A673 (cell line): ENCODE results near the gene TNFSF8. TPM values are rescaled to one million over a fixed set of nuclear protein-coding genes. Genes with fewer than 3 reads are reported as not detected.

Experiments
- BruUV-seq: library from RNA; stranded (reverse); fragments of 400-500 nt; replicated peaks from 2 replicates; lab custom pipeline; 2021; lab: Mats Ljungman, UMichigan
- CTCF ChIA-PET: fragments of 300-600 bp; sonication (Branson Sonifier 250); formaldehyde crosslinking; loops from one replicate; lab custom pipeline; 2022; ENCODE audit warnings: antibody characterized with exemption; lab: Charles Lee
- POLR2A ChIA-PET: fragments of 300-600 bp; sonication (Branson Sonifier 250); formaldehyde crosslinking; loops from one replicate; lab custom pipeline; 2022; ENCODE audit warnings: antibody characterized with exemption; ENCODE audit not compliant: low non-redundant PET; lab: Charles Lee
- DNase-seq: peaks from one replicate; pipeline ENCODE4 v3.0.0-alpha.2; 2015; ENCODE audit warnings: low spot score
- H3K27ac ChIP-seq: fragments of 200-600 bp; sonication (generic); 2 replicates; pipeline ENCODE4 v1.5.1; 2016; ENCODE audit warnings: mixed run types, low read depth, mild to moderate bottlenecking, mixed read lengths, antibody characterized with exemption, low read length; ENCODE audit not compliant: poor library complexity, severe bottlenecking
- H3K27me3 ChIP-seq: fragments of 200-600 bp; sonication (generic); replicated peaks from 2 replicates; pipeline ENCODE4 v1.6.1; 2017; ENCODE audit warnings: mixed run types, low read depth, mild to moderate bottlenecking, mixed read lengths, antibody characterized with exemption, low read length; ENCODE audit not compliant: insufficient read depth, poor library complexity
- H3K36me3 ChIP-seq: fragments of 200-600 bp; sonication (generic); 2 replicates; pipeline ENCODE4 v1.6.1; 2016; ENCODE audit warnings: mixed run types, mild to moderate bottlenecking, mixed read lengths, antibody characterized with exemption, low read length; ENCODE audit not compliant: insufficient read depth, poor library complexity, severe bottlenecking
- H3K4me1 ChIP-seq: fragments of 200-600 bp; sonication (generic); 2 replicates; pipeline ENCODE4 v1.6.1; 2017; ENCODE audit warnings: mixed run types, mild to moderate bottlenecking, mixed read lengths, antibody characterized with exemption, low read length; ENCODE audit not compliant: insufficient read depth, poor library complexity, severe bottlenecking
- H3K4me3 ChIP-seq: fragments of 200-600 bp; sonication (generic); 2 replicates; pipeline ENCODE4 v1.5.1; 2016; ENCODE audit warnings: low read depth, mixed run types, mild to moderate bottlenecking, mixed read lengths, low read length; ENCODE audit not compliant: poor library complexity, severe bottlenecking
- H3K9me3 ChIP-seq: fragments of 200-600 bp; sonication (generic); 2 replicates; pipeline ENCODE4 v1.6.1; 2016; ENCODE audit warnings: mixed run types, low read depth, mild to moderate bottlenecking, mixed read lengths, antibody characterized with exemption, low read length; ENCODE audit not compliant: poor library complexity, severe bottlenecking
- EZH2 ChIP-seq: fragments of 200-600 bp; sonication (generic); IDR thresholded peaks from 2 replicates; pipeline ENCODE4 v1.6.1; 2017; ENCODE audit warnings: borderline replicate concordance, low read depth, mild to moderate bottlenecking, mixed read lengths, antibody characterized with exemption, low read length; ENCODE audit not compliant: poor library complexity, severe bottlenecking
- intact Hi-C: fragments of 100-400 bp; cut with micrococcal nuclease; formaldehyde crosslinking; loops from one replicate; pipeline ENCODE4 v1.10.0; 2022; ENCODE audit not compliant: unreplicated experiment
- total RNA-seq: library from RNA; stranded (reverse); gene quantifications from 2 replicates; pipeline ENCODE4 v1.2.3, GENCODE V29; 2021
- TF ChIP-seq, protein P1 (sequence below): fragments of 300-800, 200-600 bp; sonication (generic); conservative IDR thresholded peaks from 2 replicates; pipeline ENCODE4 v1.5.1; 2017; ENCODE audit warnings: low read depth, mild to moderate bottlenecking, antibody characterized with exemption, low read length, moderate library complexity, mixed read lengths

Gene TNFSF8
- total RNA-seq, 1 experiment from 2014 or later = not detected

DNA sequence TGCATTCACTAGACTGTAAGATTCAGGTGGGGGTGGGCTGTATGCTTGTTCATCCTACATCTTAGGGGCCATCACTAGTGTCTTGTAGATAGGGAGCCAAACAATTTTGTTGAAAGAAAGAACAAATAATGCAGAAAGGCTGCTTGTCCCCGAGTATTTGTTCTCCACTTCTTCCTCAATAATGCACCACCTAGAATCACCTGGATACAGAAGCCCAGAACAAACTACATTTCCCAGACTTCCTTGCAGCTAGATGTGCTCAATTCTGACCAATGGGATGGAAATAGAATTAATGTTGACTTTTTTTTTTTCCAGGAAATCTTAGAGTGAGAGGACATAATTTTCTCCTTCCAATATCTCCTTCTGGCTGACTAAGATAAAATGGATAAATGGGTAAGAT is 38.9 kb upstream of the TNFSF8 start:
- BruUV-seq = no TSS peak
- H3K27ac ChIP-seq = no peak overlapping the region

DNA sequence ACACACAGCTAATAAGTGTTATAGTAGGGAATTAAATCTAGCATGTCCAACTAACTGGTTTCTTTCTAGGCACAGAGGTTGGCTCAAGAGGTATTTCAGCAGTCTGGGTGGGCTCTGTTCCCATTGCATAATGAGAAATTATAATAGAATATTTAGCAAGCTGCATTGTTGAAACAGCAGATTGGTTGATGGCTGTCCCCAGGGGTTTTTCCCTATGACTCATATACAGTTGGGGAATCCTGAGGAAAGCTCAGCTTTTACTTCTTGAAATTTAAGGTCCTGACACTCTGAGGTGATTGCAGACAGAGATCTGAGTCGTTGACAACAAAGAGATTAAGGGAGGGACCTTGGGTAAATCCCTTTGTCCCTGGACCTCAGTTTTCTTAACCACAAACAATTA is 38.3 kb upstream of the TNFSF8 start:
- TF ChIP-seq EZH2 = no peak
- TF ChIP-seq, protein P1, sequence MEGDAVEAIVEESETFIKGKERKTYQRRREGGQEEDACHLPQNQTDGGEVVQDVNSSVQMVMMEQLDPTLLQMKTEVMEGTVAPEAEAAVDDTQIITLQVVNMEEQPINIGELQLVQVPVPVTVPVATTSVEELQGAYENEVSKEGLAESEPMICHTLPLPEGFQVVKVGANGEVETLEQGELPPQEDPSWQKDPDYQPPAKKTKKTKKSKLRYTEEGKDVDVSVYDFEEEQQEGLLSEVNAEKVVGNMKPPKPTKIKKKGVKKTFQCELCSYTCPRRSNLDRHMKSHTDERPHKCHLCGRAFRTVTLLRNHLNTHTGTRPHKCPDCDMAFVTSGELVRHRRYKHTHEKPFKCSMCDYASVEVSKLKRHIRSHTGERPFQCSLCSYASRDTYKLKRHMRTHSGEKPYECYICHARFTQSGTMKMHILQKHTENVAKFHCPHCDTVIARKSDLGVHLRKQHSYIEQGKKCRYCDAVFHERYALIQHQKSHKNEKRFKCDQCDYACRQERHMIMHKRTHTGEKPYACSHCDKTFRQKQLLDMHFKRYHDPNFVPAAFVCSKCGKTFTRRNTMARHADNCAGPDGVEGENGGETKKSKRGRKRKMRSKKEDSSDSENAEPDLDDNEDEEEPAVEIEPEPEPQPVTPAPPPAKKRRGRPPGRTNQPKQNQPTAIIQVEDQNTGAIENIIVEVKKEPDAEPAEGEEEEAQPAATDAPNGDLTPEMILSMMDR = no peak
- no peaks in the 10 kb centered on the region for H3K9me3 ChIP-seq
- no peaks in the 10 kb centered on the region for H3K36me3 ChIP-seq
- BruUV-seq = no TSS peak
- no peak overlapping the region for H3K27ac ChIP-seq
- peaks cover 12% of the 10 kb centered on the region for H3K4me1 ChIP-seq
- no peaks in the 10 kb centered on the region for H3K27me3 ChIP-seq
- DNase-seq = peak; percentile 79
- POLR2A ChIA-PET = interaction anchor here (0.6 kb wide), 2 partner anchors 62 to 149 kb away, joined by 3 to 4 read pairs; partner anchors contain the start of gene TNC
- peak overlapping the region; percentile 3 for H3K4me3 ChIP-seq
- intact Hi-C loops = no loop called here
- CTCF ChIA-PET = interaction anchor here (0.5 kb wide), 1 partner anchor 39 kb away, joined by 7 read pairs; no protein-coding TSS in a partner anchor

More for the DNA sequence above, 38.9 kb upstream of the TNFSF8 start:
- Histone ChIP-seq H3K36me3 (no peaks in the 10 kb centered on the region), H3K9me3 (no peaks in the 10 kb centered on the region), H3K27me3 (no peaks in the 10 kb centered on the region), H3K4me3 (peak overlapping the region; percentile 3), H3K4me1 (peaks cover 12% of the 10 kb centered on the region)
- intact Hi-C loops = no loop called here
- POLR2A ChIA-PET = interaction anchor here (0.6 kb wide), 3 partner anchors 63 to 1192 kb away, joined by 3 to 4 read pairs (median 3); partner anchors contain the start of gene TNC
- no peak for DNase-seq
- CTCF ChIA-PET = no interaction called here
- TF ChIP-seq EZH2 = no peak
- TF ChIP-seq, protein P1 = no peak

DNA sequence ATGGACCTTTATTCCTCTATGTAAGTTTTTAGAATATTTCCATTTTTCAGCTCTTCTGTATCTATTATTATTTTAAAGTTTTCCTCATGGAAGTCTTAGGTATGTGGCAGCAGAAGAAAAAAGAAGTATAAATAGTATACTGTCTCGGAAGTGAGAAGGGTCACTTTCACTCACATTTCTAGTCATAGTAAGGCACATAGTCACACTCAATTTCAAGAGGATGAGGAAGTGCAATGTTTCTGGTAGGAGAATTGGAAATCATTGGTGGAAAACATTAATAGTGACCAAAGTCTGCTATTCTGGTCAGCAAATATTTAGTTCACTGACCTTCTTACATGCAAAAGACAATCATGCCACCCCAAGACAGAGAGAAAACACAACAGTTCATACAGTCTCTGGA is 35.2 kb upstream of the TNFSF8 start:
- no peak overlapping the region for H3K27ac ChIP-seq

More for the DNA sequence above, 35.2 kb upstream of the TNFSF8 start:
- Histone ChIP-seq H3K4me3 (no peak overlapping the region), H3K27me3 (no peaks in the 10 kb centered on the region), H3K4me1 (peaks cover 12% of the 10 kb centered on the region), H3K36me3 (no peaks in the 10 kb centered on the region), H3K9me3 (no peaks in the 10 kb centered on the region)
- intact Hi-C loops = no loop called here
- POLR2A ChIA-PET = no interaction called here
- no TSS peak for BruUV-seq
- TF ChIP-seq EZH2 = no peak
- TF ChIP-seq, protein P1 = no peak
- CTCF ChIA-PET = no interaction called here
- no peak for DNase-seq
